CD4-positive, alpha-beta T cell (primary cell): ENCODE measurements around the gene PIGH. TPM values are rescaled to one million over a fixed set of nuclear protein-coding genes. Genes with fewer than 3 reads are reported as not detected.

Source experiments
- ATAC-seq: fragments of 200-7000 bp; cut with Tn5 transposase; one replicate; pipeline ENCODE4 v1.10.0; 2022; ENCODE audit warnings: mild to moderate bottlenecking; ENCODE audit not compliant: poor library complexity
- CTCF ChIA-PET: fragments of 350-600 bp; sonication (Branson Sonifier 250); formaldehyde crosslinking; loops from one replicate; lab custom pipeline; 2021; ENCODE audit warnings: antibody characterized with exemption, inconsistent platforms; lab: Charles Lee
- POLR2A ChIA-PET: fragments of 350-600 bp; sonication (Branson Sonifier 250); formaldehyde crosslinking; loops from one replicate; lab custom pipeline; 2021; ENCODE audit warnings: antibody characterized with exemption, inconsistent platforms; lab: Charles Lee
- DNase-seq, 14 experiments: peaks; one replicate each; pipeline ENCODE4 v3.0.0-alpha.2; 2013 to 2020; ENCODE audit warnings: mixed read lengths in 2 of 14
- H3K27ac ChIP-seq, 2 donors: one replicate each; pipeline versions ENCODE4 v1.5.1 to v1.7.0; 2013; ENCODE audit warnings: low read length in 2 of 2, low read depth in 1 of 2, mild to moderate bottlenecking in 1 of 2
- H3K27me3 ChIP-seq, 2 experiments: 1 replicate in 1 of 2; 2 replicates in 1 of 2; pipeline versions ENCODE4 v1.6.1 to v1.7.0; 2013; ENCODE audit warnings: low read length in 2 of 2, control low read depth in 1 of 2, mild to moderate bottlenecking in 1 of 2, moderate library complexity in 1 of 2; ENCODE audit not compliant: insufficient read depth in 2 of 2, control insufficient read depth in 1 of 2
- H3K36me3 ChIP-seq: one replicate; pipeline ENCODE4 v1.6.1; 2013; ENCODE audit warnings: low read length, control low read depth; ENCODE audit not compliant: insufficient read depth
- H3K4me1 ChIP-seq: one replicate; pipeline ENCODE4 v1.6.1; 2013; ENCODE audit warnings: low read length, control low read depth; ENCODE audit not compliant: insufficient read depth
- H3K4me3 ChIP-seq: one replicate; pipeline ENCODE4 v1.5.1; 2013; ENCODE audit warnings: mild to moderate bottlenecking, low read length, moderate library complexity
- H3K9me3 ChIP-seq, 2 experiments: 1 replicate in 1 of 2; 2 replicates in 1 of 2; pipeline versions ENCODE4 v1.6.1 to v1.7.0; 2013; ENCODE audit warnings: low read length in 2 of 2, mild to moderate bottlenecking in 2 of 2, control low read depth in 1 of 2, moderate library complexity in 1 of 2; ENCODE audit not compliant: control insufficient read depth in 1 of 2, insufficient read depth in 1 of 2
- H3K27ac Mint-ChIP-seq: one replicate; pipeline ENCODE4 v1.8.0; 2020; ENCODE audit warnings: mixed read lengths
- H3K27me3 Mint-ChIP-seq: one replicate; pipeline ENCODE4 v1.8.0; 2021; ENCODE audit warnings: mixed read lengths
- H3K36me3 Mint-ChIP-seq: one replicate; pipeline ENCODE4 v1.8.0; 2021; ENCODE audit warnings: low read depth, mixed read lengths
- H3K4me1 Mint-ChIP-seq: one replicate; pipeline ENCODE4 v1.8.0; 2021; ENCODE audit warnings: low read depth, mixed read lengths
- H3K4me3 Mint-ChIP-seq: one replicate; pipeline ENCODE4 v1.8.0; 2020; ENCODE audit warnings: mild to moderate bottlenecking, mixed read lengths
- H3K9me3 Mint-ChIP-seq: one replicate; pipeline ENCODE4 v1.8.0; 2020; ENCODE audit warnings: mixed read lengths
- intact Hi-C, 2 experiments: fragments of 100-400 bp; cut with DNase I in 1 of 2; cut with micrococcal nuclease in 1 of 2; formaldehyde crosslinking; loops; one replicate each; pipeline versions ENCODE4 v1.15.1 to v1.9.0; 2023 to 2025; cut with DNase I, micrococcal nuclease
- total RNA-seq, 174 experiments: library from RNA in 2 of 174; stranded (reverse) in 2 of 174; gene quantifications; one replicate each; pipeline ENCODE4 v1.2.3 and lab custom pipeline; 2021 to 2026
- TF ChIP-seq, protein P1 (sequence below): fragments of 200-600 bp; IDR thresholded peaks from one replicate; pipeline ENCODE4 v1.8.0; 2022; ENCODE audit warnings: antibody characterized with exemption, mild to moderate bottlenecking

PIGH gene
- total RNA-seq, 2 experiments from 2014 or later = 66.0 to 69.7 TPM

DNA sequence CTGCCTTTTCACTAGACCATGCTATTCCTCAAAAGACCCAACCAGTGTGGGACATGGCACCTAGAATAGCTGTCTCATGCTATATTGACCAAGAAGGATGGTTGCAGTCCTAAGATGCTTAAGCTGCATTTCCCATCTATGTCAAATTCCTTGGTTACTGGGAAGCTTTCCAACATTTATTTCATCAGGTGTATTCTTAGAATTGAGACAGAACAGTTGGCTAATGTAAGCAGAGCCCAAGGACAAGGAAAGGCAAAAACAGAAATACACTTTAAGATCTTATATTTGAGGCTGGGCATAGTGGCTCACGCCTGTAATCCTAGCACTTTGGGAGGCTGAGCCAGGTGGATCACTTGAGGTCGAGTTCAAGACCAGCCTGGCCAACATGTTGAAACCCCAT lies 44.4 kb upstream of the PIGH start:
- Histone ChIP-seq H3K36me3 (peaks cover 22% of the 10 kb centered on the region), H3K27me3 (no peaks in the 10 kb centered on the region), H3K9me3 (no peaks in the 10 kb centered on the region), H3K4me1 (no peaks in the 10 kb centered on the region), H3K4me3 (no peak overlapping the region), H3K27ac (no peak overlapping the region)
- no peaks in the 10 kb centered on the region for H3K27me3 Mint-ChIP-seq
- H3K36me3 Mint-ChIP-seq = peaks cover 37% of the 10 kb centered on the region
- ChIA-PET CTCF (interaction anchor here (1.2 to 1.4 kb wide), 2 partner anchors 25 to 60 kb away, joined by 3 read pairs; partner anchors contain the start of gene ARG2), POLR2A (interaction anchor here (0.6 kb wide), 1 partner anchor 89 kb away, joined by 3 read pairs; no protein-coding TSS in a partner anchor)
- peaks cover 4% of the 10 kb centered on the region for H3K4me1 Mint-ChIP-seq
- DNase-seq (no peak), ATAC-seq (no peak)
- TF ChIP-seq, protein P1, sequence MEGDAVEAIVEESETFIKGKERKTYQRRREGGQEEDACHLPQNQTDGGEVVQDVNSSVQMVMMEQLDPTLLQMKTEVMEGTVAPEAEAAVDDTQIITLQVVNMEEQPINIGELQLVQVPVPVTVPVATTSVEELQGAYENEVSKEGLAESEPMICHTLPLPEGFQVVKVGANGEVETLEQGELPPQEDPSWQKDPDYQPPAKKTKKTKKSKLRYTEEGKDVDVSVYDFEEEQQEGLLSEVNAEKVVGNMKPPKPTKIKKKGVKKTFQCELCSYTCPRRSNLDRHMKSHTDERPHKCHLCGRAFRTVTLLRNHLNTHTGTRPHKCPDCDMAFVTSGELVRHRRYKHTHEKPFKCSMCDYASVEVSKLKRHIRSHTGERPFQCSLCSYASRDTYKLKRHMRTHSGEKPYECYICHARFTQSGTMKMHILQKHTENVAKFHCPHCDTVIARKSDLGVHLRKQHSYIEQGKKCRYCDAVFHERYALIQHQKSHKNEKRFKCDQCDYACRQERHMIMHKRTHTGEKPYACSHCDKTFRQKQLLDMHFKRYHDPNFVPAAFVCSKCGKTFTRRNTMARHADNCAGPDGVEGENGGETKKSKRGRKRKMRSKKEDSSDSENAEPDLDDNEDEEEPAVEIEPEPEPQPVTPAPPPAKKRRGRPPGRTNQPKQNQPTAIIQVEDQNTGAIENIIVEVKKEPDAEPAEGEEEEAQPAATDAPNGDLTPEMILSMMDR = no peak
- no peak overlapping the region for H3K27ac Mint-ChIP-seq
- intact Hi-C loops = no loop called here
- H3K4me3 Mint-ChIP-seq = no peak overlapping the region
- no peaks in the 10 kb centered on the region for H3K9me3 Mint-ChIP-seq

DNA sequence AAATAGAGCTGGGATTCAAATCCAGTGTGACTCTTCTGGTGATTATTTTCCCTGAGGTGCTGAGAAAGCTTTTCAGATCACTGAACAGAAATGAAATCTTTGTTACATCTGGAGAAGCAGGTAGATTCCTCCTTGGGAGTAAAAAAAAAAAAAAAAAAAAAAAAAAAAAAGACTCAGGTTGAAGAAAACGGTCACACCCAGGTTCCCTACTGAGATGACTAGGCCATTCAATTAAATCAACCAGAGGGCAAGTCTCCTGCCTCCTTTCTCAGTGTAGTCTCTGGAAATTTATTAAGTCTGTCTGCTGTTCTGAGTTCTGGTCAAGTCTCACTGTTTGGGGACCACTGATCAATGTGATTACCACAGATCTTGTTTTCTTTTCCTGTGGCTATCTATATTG lies 43.6 kb upstream of the PIGH start:
- DNase-seq (no peak), ATAC-seq (no peak)
- no peaks in the 10 kb centered on the region for H3K9me3 Mint-ChIP-seq
- Histone ChIP-seq H3K9me3 (no peaks in the 10 kb centered on the region), H3K27ac (no peak overlapping the region), H3K4me3 (no peak overlapping the region), H3K4me1 (no peaks in the 10 kb centered on the region), H3K36me3 (peaks cover 15% of the 10 kb centered on the region), H3K27me3 (no peaks in the 10 kb centered on the region)
- TF ChIP-seq, protein P1 = no peak
- H3K36me3 Mint-ChIP-seq = peaks cover 30% of the 10 kb centered on the region
- no peaks in the 10 kb centered on the region for H3K27me3 Mint-ChIP-seq
- H3K27ac Mint-ChIP-seq = peak overlapping the region; percentile 55
- H3K4me3 Mint-ChIP-seq = no peak overlapping the region
- H3K4me1 Mint-ChIP-seq = peaks cover 4% of the 10 kb centered on the region
- ChIA-PET CTCF (interaction anchor here (0.7 to 1.4 kb wide), 3 partner anchors 25 to 1330 kb away, joined by 3 read pairs; partner anchors contain the start of gene ARG2), POLR2A (no interaction called here)
- intact Hi-C loops = no loop called here

DNA sequence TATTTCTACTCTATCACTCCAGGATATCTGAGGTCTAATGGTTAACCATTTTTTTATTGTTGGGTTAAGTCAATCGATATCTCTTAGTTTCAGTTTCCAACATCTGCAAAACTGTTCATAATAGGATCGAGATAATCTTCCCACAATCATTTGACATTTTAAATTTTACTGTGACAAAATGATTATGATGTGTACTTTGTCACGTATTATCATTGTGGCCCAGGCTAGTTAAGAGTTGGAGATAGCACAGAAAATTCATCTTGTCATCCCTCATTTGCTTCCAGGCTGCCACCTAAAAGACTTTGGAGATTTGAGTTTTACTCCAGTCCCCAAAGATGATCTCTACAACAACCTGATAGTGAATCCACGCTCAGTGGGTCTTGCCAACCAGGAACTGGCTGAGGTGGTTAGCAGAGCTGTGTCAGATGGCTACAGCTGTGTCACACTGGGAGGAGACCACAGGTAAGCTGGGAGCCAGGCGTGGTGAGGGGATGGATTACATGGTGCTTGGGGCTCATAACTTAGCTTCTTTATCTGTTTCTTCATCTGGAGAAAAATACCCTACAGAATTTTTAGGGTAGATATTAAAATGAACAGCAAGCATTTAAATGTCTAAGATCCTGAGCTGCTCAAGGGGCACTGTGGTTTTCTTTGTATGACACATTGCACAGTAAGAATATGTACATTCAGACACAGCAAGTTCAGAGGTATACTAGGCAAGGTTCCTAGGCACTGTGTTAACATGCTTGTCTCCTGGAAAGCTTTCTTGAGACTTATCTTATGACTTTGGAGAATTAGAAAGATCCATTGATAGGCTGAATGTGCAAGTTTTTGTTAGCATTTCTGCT lies 42.1 kb upstream of the PIGH start:
- H3K4me3 Mint-ChIP-seq = no peak overlapping the region
- H3K27ac ChIP-seq = no peak overlapping the region
- ChIA-PET POLR2A (interaction anchor here (0.7 kb wide), 1 partner anchor 1294 kb away, joined by 3 read pairs; no protein-coding TSS in a partner anchor), CTCF (interaction anchor here (1.2 kb wide), 1 partner anchor 24 kb away, joined by 3 read pairs; no protein-coding TSS in a partner anchor)
- DNase-seq (no peak), ATAC-seq (no peak)
- intact Hi-C loops = no loop called here
- H3K4me1 Mint-ChIP-seq = peaks cover 4% of the 10 kb centered on the region
- peaks cover 5% of the 10 kb centered on the region for H3K36me3 ChIP-seq
- peaks cover 20% of the 10 kb centered on the region for H3K36me3 Mint-ChIP-seq
- H3K4me3 ChIP-seq = no peak overlapping the region
- H3K9me3 ChIP-seq = no peaks in the 10 kb centered on the region
- TF ChIP-seq, protein P1 = no peak
- H3K27me3 Mint-ChIP-seq = no peaks in the 10 kb centered on the region
- H3K9me3 Mint-ChIP-seq = no peaks in the 10 kb centered on the region
- no peaks in the 10 kb centered on the region for H3K4me1 ChIP-seq
- no peaks in the 10 kb centered on the region for H3K27me3 ChIP-seq
- no peak overlapping the region for H3K27ac Mint-ChIP-seq
